Activated naive CD4-positive, alpha-beta T cell treated with anti-CD3 and anti-CD28 coated beads, Interleukin-2, amount 50 U/mL, for 72 hours (primary cell): ENCODE measurements around the gene CARNS1. TPM values are rescaled to one million over a fixed set of nuclear protein-coding genes. Genes with fewer than 3 reads are reported as not detected.
"Not testable (repeated sequence)": the region's sequence is repeated elsewhere in the genome, so short reads cannot be mapped to it uniquely, and the experiment has no call there.

Experiments used
- ATAC-seq, 2 donors: fragments of 150-1000 bp; cut with Tn5 transposase; 2 replicates each; pipeline ENCODE4 v1.10.0; 2021; ENCODE audit warnings: mild to moderate bottlenecking in 2 of 2, moderate library complexity in 2 of 2
- DNase-seq, 2 donors: peaks; one replicate each; pipeline ENCODE4 v3.0.0; 2021 to 2022; ENCODE audit warnings: low spot score in 2 of 2
- H3K27ac Mint-ChIP-seq, 2 donors: one replicate each; pipeline ENCODE4 v1.8.0; 2022; ENCODE audit warnings: mild to moderate bottlenecking in 2 of 2, mixed read lengths in 2 of 2
- H3K36me3 Mint-ChIP-seq, 2 donors: one replicate each; pipeline ENCODE4 v1.8.0; 2022; ENCODE audit warnings: mixed read lengths in 2 of 2
- H3K9me3 Mint-ChIP-seq, 2 donors: one replicate each; pipeline ENCODE4 v1.8.0; 2022; ENCODE audit warnings: mixed read lengths in 2 of 2
- total RNA-seq, 2 donors: library from RNA; stranded (reverse); gene quantifications; one replicate each; pipeline ENCODE4 v1.2.3, GENCODE V29; 2022

Gene CARNS1
- total RNA-seq, 2 donors from 2014 or later = 1.4 to 4.5 TPM

DNA sequence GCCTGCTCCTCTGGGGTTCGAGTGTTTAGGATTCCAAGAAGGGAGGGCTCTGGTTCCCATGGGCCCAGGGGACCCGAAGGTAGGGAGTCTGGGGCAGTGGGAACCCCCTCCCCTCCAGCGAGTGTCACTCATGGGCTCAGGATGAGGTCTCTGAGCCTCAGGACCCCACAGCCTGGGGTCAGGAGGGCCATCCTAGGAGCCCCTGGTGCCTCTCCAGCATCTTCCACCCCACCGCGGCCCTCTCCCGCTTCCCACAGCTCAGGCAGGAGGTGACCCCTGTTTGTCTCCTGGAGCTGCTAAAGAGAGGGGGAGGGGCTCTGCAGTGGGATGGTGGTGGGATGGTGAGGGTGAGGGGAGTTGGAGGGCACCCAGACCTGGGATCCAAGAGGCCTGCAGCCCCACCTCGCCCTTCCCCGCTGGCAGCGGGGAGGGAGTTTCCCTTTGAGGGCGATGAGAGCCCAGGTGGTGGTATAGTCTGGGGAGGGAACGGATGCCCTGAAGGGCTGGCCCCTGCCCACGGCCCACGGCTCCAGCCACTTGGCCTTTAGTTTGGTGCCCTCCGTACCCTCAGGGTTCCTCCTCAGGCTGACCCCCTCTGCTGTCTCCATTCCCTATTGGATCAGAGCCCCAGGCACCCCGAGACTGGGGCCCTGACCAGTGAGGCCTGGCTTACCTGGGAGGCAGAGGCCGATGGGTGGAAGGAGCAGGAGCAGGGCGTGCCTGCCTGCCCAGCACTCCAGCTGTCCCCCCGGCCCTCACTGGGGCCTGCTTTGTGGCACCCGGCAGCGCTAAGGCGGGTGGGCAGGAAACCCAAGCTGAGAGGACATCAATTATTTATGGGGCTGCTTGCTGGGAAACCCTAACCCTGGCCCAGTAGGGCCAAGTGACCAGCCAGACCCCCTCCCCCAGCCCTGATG lies 38.6 kb downstream of the CARNS1 start:
- Mint-ChIP-seq H3K9me3 (no peaks in the 10 kb centered on the region), H3K36me3 (no peaks in the 10 kb centered on the region), H3K27ac (peak overlapping the region in 1 of 2 donors; percentile 74)
- ATAC-seq (no peak), DNase-seq (no peak)

DNA sequence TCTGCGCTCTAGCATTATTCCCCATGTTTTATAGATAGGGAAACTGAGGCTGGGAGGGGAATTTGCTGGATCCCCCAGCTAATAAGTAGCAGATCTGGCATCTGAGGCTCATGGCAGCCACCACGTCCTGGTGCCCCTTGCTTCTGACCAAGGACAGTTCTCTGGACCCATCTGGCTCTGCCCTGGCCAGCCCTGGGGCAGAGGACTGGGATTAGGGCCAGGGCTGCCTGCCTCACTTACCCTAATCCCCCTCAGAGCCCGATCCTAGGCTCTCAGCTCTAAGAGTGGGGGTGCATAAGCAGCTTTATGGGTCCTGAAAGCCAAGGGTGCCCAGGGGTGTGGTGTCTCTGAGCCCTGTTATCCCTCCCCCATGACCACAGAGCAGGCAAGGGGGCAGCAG lies 39.6 kb downstream of the CARNS1 start, which contains the start of gene CABP4:
TSS of gene CABP4 (plus strand) at position 301 of the 400 bp plus-strand sequence. CDS start at position 371, 70 bp downstream.
- Mint-ChIP-seq H3K36me3 (no peaks in the 10 kb centered on the region), H3K27ac (peak within 1 kb of the TSS; percentile 31 to 74), H3K9me3 (no peaks in the 10 kb centered on the region)
- ATAC-seq = no peak
- no peak for DNase-seq

DNA sequence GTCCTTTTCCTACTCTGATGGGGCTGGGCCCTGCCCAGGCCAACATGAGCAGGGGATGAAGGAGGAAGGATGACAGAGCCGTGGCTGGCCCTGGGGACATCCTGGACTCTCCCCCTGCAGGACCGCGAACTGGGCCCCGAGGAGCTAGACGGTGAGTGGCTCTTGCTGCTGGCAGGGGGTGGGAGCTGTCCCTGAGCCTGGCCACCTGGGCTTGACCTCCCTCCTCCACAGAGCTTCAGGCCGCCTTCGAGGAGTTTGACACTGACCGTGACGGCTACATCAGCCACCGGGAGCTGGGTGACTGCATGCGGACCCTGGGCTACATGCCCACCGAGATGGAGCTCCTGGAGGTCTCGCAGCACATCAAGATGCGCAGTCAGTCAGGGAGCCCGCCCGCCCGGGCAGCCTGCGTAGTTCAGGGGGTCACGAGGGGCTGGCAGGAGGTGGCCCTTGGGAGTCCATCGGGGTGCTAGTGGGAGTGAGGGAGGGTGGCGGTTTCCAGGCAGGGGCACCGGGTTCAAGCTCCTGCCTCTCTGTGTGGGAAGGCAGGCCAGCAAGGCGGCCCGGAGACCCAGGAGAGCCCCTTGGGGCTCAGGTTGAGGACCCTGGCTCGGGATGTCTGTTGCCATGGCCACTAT lies 40.7 kb downstream of the CARNS1 start:
- no peaks in the 10 kb centered on the region for H3K9me3 Mint-ChIP-seq
- no peak overlapping the region for H3K27ac Mint-ChIP-seq
- DNase-seq (no peak), ATAC-seq (no peak)
- H3K36me3 Mint-ChIP-seq = no peaks in the 10 kb centered on the region

GRCh38 chr11:67457453-67457852 lies 42.0 kb downstream of the CARNS1 start:
- peak overlapping the region in 1 of 2 donors; percentile 46 for H3K27ac Mint-ChIP-seq
- ATAC-seq (no peak), DNase-seq (no peak)
- no peaks in the 10 kb centered on the region for H3K36me3 Mint-ChIP-seq
- no peaks in the 10 kb centered on the region for H3K9me3 Mint-ChIP-seq

- Mint-ChIP-seq H3K36me3 (no peaks in the 10 kb centered on the region), H3K27ac (no peak overlapping the region), H3K9me3 (no peaks in the 10 kb centered on the region)
- no peak for DNase-seq
- ATAC-seq = no peak
Measured at GRCh38 chr11:67458266-67458665, 42.8 kb downstream of the CARNS1 start.

GRCh38 chr11:67463186-67463585 lies 47.7 kb downstream of the CARNS1 start:
- no peaks in the 10 kb centered on the region for H3K9me3 Mint-ChIP-seq
- H3K27ac Mint-ChIP-seq = no peak overlapping the region
- ATAC-seq = no peak

DNA sequence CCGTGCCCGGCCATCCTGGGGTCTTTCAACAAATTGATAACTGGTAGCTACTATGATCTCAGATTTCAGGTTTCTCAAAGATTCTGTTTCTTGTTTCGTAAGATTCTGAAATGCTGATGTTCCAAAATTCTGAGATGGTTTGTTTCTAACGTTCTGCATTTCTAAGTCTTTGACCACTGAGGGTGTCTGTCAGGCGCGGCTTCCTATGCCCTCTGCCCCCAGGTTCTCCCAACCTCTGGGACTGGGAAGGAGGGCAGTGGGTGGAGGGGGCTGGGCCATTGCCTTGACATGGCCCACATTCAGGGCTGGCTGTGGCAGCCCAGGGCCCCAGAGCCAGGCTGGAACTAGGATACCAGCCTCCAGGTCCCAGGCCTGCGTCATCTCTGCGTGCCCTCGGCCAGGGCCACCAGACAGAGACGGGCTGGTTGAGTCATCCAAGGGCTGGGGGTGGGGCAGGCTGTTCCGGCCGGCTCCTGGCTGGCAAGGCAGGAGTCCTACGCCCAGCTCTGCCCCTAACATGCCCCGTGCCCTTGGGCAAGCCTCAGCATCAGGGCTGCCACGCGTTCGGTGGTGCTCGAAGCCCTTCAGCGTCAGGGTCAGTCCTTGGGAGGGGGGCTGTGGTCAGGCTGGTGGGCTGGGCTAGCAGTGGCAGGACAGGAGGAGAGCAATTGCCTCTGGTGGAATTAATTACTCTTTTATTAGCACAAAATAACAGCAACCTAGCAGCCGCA lies 48.4 kb downstream of the CARNS1 start:
- H3K36me3 Mint-ChIP-seq = peaks cover 7 to 15% of the 10 kb centered on the region in 2 donors
- DNase-seq = peak in 1 of 2 donors; percentile 56
- no peak for ATAC-seq
- H3K27ac Mint-ChIP-seq = peak overlapping the region; percentile 81 to 97
- no peaks in the 10 kb centered on the region for H3K9me3 Mint-ChIP-seq

More at GRCh38 chr11:67463186-67463585, 47.7 kb downstream of the CARNS1 start:
- H3K36me3 Mint-ChIP-seq = peaks cover 7 to 11% of the 10 kb centered on the region in 2 donors
- DNase-seq = no peak

DNA sequence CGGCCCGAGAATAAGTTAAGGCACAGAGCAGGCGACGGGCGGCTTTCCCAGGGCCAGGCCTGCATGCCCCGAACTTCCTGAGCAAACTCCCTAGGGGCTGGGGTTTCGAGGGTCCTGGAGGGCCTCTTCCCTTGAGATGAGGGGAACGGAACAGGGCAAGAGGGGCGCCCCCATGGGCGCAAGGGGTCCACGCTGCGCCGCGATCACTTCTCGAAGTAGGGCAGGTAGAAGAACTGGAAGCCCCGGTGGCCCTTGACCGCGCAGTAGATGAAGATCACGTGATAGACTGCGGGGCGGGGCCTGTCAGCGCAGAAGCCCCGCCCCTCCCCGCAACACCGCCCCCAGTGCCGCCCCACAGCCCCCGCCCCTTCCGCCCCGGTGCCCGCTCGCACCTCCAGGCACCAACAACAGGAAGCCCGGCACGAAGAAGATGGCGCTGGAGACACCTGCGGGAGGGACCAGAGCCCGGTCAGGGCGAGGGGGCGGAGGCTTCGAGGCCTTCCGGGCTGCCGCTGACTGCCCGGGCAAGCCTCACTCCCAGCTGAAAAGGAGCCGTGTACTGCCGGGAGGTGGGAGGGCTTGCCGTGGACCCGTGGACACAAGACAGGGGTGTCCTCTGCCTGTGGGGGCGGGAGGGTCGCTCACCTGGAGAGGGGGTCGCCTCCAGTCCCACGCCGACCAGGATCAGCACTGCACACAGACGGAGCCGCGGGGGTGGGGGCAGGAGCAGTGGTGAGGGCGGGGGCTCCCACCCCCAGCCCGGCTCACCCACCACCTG lies 49.1 kb downstream of the CARNS1 start:
- peaks cover 7 to 15% of the 10 kb centered on the region in 2 donors for H3K36me3 Mint-ChIP-seq
- H3K27ac Mint-ChIP-seq = peak overlapping the region; percentile 81 to 97
- ATAC-seq = peak; percentile 81 to 86
- H3K9me3 Mint-ChIP-seq = no peaks in the 10 kb centered on the region
- DNase-seq = peak; percentile 91 to 92

DNA sequence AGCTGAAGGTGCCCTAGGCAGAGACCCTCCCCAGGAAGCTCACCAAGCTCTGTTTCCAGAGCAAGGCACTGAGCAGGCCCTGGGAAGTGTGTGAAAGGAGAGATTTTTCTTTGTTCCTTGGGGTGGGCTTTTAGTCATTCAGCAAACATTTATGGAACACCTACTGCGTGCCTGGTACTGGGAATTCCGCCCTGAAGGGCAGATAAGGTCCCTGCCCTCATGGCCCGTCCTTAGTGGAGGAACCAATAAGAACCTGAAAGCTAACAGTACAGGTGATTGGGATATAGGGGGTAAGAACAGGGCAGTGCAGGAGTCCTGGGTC lies 49.7 kb downstream of the CARNS1 start:
- no peak for DNase-seq
- Mint-ChIP-seq H3K36me3 (peaks cover 7 to 15% of the 10 kb centered on the region in 2 donors), H3K9me3 (no peaks in the 10 kb centered on the region), H3K27ac (peak overlapping the region in 1 of 2 donors; percentile 97)
- ATAC-seq = no peak

GRCh38 chr11:67465530-67465929 lies 50.1 kb downstream of the CARNS1 start:
- not testable (repeated sequence) for DNase-seq, H3K9me3 Mint-ChIP-seq, ATAC-seq
- Mint-ChIP-seq H3K27ac (peak overlapping the region in 1 of 2 donors; percentile 97), H3K36me3 (peaks cover 7 to 15% of the 10 kb centered on the region in 2 donors)

GRCh38 chr11:67466367-67466766 lies 50.9 kb downstream of the CARNS1 start:
- Mint-ChIP-seq H3K9me3 (no peaks in the 10 kb centered on the region), H3K27ac (no peak overlapping the region), H3K36me3 (peaks cover 7 to 15% of the 10 kb centered on the region in 2 donors)
- ATAC-seq = no peak
- no peak for DNase-seq

- DNase-seq = no peak
- Mint-ChIP-seq H3K27ac (peak overlapping the region; percentile 82 to 97), H3K9me3 (no peaks in the 10 kb centered on the region), H3K36me3 (peaks cover 7 to 15% of the 10 kb centered on the region in 2 donors)
- ATAC-seq = no peak
Measured at GRCh38 chr11:67466962-67467771, 51.7 kb downstream of the CARNS1 start.

- DNase-seq (no peak), ATAC-seq (no peak)
- H3K9me3 Mint-ChIP-seq = no peaks in the 10 kb centered on the region
Measured at GRCh38 chr11:67468056-67468455, 52.6 kb downstream of the CARNS1 start.

GRCh38 chr11:67468456-67468758 lies 52.9 kb downstream of the CARNS1 start:
- H3K36me3 Mint-ChIP-seq = peaks cover 7 to 15% of the 10 kb centered on the region in 2 donors
- DNase-seq (no peak), ATAC-seq (peak in 1 of 2 donors; percentile 1)
- H3K27ac Mint-ChIP-seq = peak overlapping the region; percentile 82 to 97
- H3K9me3 Mint-ChIP-seq = no peaks in the 10 kb centered on the region

More at GRCh38 chr11:67468056-67468455, 52.6 kb downstream of the CARNS1 start:
- H3K36me3 Mint-ChIP-seq = peaks cover 7 to 15% of the 10 kb centered on the region in 2 donors
- H3K27ac Mint-ChIP-seq = peak overlapping the region; percentile 82 to 97

- peak within 1 kb of the TSS; percentile 82 to 97 for H3K27ac Mint-ChIP-seq
- peaks cover 7 to 15% of the 10 kb centered on the region in 2 donors for H3K36me3 Mint-ChIP-seq
- H3K9me3 Mint-ChIP-seq = no peaks in the 10 kb centered on the region
- ATAC-seq = peak; percentile 82 to 84
- peak; percentile 90 to 92 for DNase-seq
Measured at GRCh38 chr11:67468759-67469507, 53.5 kb downstream of the CARNS1 start, which contains the start of gene TMEM134. TSS of gene TMEM134 (minus strand) at chr11:67469251. CDS start at chr11:67469192, 59 bp downstream.
